ENCODE measurements around the gene RNF151.

DNA sequence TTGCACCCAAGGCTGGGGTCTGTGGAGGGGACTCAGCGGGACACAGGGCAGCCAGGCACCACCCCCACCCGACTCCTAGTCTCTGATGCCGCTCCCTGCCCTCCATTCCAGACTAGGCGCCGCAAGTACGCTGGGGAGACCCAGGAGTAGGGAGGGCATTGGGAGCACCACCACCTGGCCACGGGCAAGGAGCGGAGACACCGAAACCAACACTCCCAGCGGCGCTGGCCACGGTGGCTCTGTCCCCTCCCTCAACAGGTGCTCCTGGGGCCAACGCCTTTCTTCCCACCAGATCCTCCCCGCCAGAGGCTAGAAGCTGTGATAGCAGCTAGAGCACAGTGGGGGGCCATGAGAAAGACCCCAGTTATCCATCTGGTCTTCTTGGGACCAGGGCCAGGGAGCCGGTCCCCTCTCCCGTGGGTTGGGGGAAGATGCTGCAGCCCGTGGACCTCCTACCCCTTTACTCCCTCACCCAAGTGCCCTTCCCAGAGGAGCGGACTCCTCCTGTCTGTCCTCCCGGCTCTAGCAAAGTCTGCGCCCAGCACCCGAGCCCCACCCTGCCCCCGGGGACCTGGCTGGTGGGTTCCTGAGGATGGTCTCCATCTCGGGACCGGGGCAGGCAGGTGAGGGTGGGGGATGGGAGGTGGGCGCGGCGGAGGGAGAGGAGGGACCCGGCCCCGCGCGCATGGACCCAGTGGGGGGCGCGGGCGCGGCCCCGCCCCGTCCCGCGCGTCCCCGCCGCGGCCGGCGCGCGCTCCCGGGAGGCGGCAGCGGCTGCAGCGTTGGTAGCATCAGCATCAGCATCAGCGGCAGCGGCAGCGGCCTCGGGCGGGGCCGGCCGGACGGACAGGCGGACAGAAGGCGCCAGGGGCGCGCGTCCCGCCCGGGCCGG is 22.8 kb downstream of the RNF151 start, which contains the start of gene SYNGR3:
- TF ChIP-seq GATA2 (IDR thresholded peaks at IDR 0.05; ENCODE audit: low read depth, low read length) = no peak
- TF ChIP-seq GATA3 (IDR thresholded peaks at IDR 0.05; ENCODE audit: low read depth, low read length) = no peak
